Measurements from ENCODE around the gene MTERF2.

DNA sequence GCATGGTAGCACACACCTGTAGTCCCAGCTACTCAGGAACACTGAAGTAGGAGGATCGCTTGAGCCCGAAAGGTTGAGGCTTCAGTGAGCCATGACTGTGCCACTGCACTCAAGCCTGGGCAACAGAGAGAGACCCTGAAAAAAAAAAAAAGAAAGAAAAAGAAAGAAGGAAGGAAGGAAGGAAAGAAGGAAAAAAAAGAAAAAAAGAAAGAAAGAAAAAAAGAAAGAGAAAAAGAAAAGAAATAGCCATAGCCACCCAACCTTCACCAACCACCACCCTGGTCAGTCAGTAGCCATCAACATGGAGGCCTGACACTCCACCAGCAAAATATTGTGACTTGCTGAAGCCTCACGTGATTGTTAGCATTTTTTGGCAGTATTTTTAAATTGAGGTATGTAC is 52.7 kb downstream of the MTERF2 start:
- TF ChIP-seq, protein P1, sequence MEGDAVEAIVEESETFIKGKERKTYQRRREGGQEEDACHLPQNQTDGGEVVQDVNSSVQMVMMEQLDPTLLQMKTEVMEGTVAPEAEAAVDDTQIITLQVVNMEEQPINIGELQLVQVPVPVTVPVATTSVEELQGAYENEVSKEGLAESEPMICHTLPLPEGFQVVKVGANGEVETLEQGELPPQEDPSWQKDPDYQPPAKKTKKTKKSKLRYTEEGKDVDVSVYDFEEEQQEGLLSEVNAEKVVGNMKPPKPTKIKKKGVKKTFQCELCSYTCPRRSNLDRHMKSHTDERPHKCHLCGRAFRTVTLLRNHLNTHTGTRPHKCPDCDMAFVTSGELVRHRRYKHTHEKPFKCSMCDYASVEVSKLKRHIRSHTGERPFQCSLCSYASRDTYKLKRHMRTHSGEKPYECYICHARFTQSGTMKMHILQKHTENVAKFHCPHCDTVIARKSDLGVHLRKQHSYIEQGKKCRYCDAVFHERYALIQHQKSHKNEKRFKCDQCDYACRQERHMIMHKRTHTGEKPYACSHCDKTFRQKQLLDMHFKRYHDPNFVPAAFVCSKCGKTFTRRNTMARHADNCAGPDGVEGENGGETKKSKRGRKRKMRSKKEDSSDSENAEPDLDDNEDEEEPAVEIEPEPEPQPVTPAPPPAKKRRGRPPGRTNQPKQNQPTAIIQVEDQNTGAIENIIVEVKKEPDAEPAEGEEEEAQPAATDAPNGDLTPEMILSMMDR (IDR thresholded peaks at IDR 0.05) = no peak
- no peak for TF ChIP-seq POLR2A (IDR thresholded peaks at IDR 0.05)
- TF ChIP-seq EP300 (IDR thresholded peaks at IDR 0.05) = no peak

Measured in ovary (tissue), 3 donors.